MM.1S (cell line): ENCODE results near the gene NKAPL.

Experiments used
- DNase-seq: peaks from one replicate; pipeline ENCODE4 v3.0.0-alpha.2; 2015
- H2AFZ ChIP-seq: fragments of 300-600 bp; sonication (generic); 2 replicates; pipeline ENCODE4 v1.6.0; 2016; ENCODE audit warnings: antibody characterized with exemption, low read length
- H3F3A ChIP-seq: fragments of 300-600 bp; sonication (generic); 2 replicates; pipeline ENCODE4 v1.6.1; 2016; ENCODE audit warnings: mild to moderate bottlenecking, antibody characterized with exemption, low read length, moderate library complexity, mixed read lengths; ENCODE audit not compliant: insufficient read depth
- H3K27ac ChIP-seq: fragments of 300-600 bp; sonication (generic); 2 replicates; pipeline ENCODE4 v1.5.1; 2016; ENCODE audit warnings: mild to moderate bottlenecking, low read length
- H3K27me3 ChIP-seq: fragments of 300-600 bp; sonication (generic); replicated peaks from 2 replicates; pipeline ENCODE4 v1.6.0; 2016; ENCODE audit warnings: low read length; ENCODE audit not compliant: insufficient read depth
- H3K36me3 ChIP-seq: fragments of 300-600 bp; sonication (generic); replicated peaks from 2 replicates; pipeline ENCODE4 v1.6.1; 2016; ENCODE audit warnings: mild to moderate bottlenecking, low read length, mixed read lengths; ENCODE audit not compliant: insufficient read depth
- H3K4me1 ChIP-seq: fragments of 300-600 bp; sonication (generic); 2 replicates; pipeline ENCODE4 v1.6.1; 2016; ENCODE audit warnings: low read length, mixed read lengths
- H3K4me2 ChIP-seq: fragments of 300-600 bp; sonication (generic); 2 replicates; pipeline ENCODE4 v1.6.0; 2016; ENCODE audit warnings: low read depth, low read length
- H3K4me3 ChIP-seq: fragments of 300-600 bp; sonication (generic); 2 replicates; pipeline ENCODE4 v1.5.1; 2016; ENCODE audit warnings: low read length, mixed read lengths
- H3K79me2 ChIP-seq: fragments of 300-600 bp; sonication (generic); 2 replicates; pipeline ENCODE4 v1.6.1; 2016; ENCODE audit warnings: mixed run types, low read length, mixed read lengths
- H3K9ac ChIP-seq: fragments of 300-600 bp; sonication (generic); 2 replicates; pipeline ENCODE4 v1.6.1; 2016; ENCODE audit warnings: low read length, mixed read lengths
- H3K9me2 ChIP-seq: fragments of 300-600 bp; sonication (generic); replicated peaks from 2 replicates; pipeline ENCODE4 v1.6.1; 2016; ENCODE audit warnings: mild to moderate bottlenecking, low read length, mixed read lengths; ENCODE audit not compliant: insufficient read depth
- H3K9me3 ChIP-seq: fragments of 300-600 bp; sonication (generic); replicated peaks from 2 replicates; pipeline ENCODE4 v1.6.1; 2016; ENCODE audit warnings: mild to moderate bottlenecking, low read length, mixed read lengths; ENCODE audit not compliant: insufficient read depth
- H4K20me1 ChIP-seq: fragments of 300-600 bp; sonication (generic); 2 replicates; pipeline ENCODE4 v1.6.1; 2016; ENCODE audit warnings: mild to moderate bottlenecking, low read length, moderate library complexity, mixed read lengths; ENCODE audit not compliant: insufficient read depth
- EZH2 ChIP-seq: fragments of 300-600 bp; sonication (generic); optimal IDR thresholded peaks from 2 replicates; pipeline ENCODE3; 2017; ENCODE audit warnings: low read depth, mild to moderate bottlenecking, antibody characterized with exemption, low read length, mixed read lengths
- EZH2phosphoT487 ChIP-seq: fragments of 300-600 bp; sonication (generic); IDR thresholded peaks from 2 replicates; pipeline ENCODE4 v1.6.1; 2018; ENCODE audit warnings: antibody characterized with exemption, low read length
- TF ChIP-seq, protein P1 (sequence below): fragments of 300-600 bp; sonication (generic); IDR thresholded peaks from 2 replicates; pipeline ENCODE4 v1.5.1; 2016; ENCODE audit warnings: antibody characterized with exemption, low read length, mixed read lengths

NKAPL gene

DNA sequence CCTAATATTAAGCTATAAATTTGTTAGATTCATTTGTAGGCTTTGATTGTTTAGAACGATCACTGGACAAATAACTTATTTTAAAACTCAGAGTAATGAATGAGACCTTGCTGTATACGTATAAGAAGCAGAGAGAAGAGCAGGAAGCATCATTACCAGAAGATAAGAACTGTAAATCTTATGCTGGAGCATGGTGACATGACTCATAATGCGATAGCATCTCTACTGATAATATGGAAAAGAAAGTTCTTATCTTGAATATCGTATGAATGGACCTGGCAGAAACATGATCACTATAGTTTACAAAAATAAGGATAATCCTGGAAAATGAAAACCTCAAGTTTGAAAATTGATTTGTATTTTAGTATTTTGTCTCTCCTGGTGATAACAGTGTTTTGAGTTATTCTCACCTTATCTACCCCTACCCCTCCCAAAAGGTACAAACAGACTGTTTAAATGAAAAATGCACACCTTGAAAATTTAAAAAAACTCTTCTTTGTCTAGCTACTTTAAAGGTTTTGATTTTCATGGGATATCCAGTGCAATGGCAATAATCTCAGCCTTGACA, 5.8 kb downstream of the NKAPL start:
- no peaks in the 10 kb centered on the region for H3K36me3 ChIP-seq
- no peak overlapping the region for H3K4me3 ChIP-seq
- 0 out of 2 replicates have a peak, but pooled peaks cover 5% of the 10 kb centered on the region for H3K4me1 ChIP-seq
- no peak overlapping the region for H3K4me2 ChIP-seq
- TF ChIP-seq EZH2 (no peak), EZH2phosphoT487 (no peak)
- TF ChIP-seq, protein P1, sequence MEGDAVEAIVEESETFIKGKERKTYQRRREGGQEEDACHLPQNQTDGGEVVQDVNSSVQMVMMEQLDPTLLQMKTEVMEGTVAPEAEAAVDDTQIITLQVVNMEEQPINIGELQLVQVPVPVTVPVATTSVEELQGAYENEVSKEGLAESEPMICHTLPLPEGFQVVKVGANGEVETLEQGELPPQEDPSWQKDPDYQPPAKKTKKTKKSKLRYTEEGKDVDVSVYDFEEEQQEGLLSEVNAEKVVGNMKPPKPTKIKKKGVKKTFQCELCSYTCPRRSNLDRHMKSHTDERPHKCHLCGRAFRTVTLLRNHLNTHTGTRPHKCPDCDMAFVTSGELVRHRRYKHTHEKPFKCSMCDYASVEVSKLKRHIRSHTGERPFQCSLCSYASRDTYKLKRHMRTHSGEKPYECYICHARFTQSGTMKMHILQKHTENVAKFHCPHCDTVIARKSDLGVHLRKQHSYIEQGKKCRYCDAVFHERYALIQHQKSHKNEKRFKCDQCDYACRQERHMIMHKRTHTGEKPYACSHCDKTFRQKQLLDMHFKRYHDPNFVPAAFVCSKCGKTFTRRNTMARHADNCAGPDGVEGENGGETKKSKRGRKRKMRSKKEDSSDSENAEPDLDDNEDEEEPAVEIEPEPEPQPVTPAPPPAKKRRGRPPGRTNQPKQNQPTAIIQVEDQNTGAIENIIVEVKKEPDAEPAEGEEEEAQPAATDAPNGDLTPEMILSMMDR, result no peak
- no peaks in the 10 kb centered on the region for H4K20me1 ChIP-seq
- H3K79me2 ChIP-seq, result no peaks in the 10 kb centered on the region
- no peaks in the 10 kb centered on the region for H3K9me3 ChIP-seq
- H3K9me2 ChIP-seq, result no peaks in the 10 kb centered on the region
- DNase-seq, result no peak
- H2AFZ ChIP-seq, result no peak overlapping the region
- H3K27ac ChIP-seq, result no peak overlapping the region
- H3K9ac ChIP-seq, result no peak overlapping the region
- no peaks in the 10 kb centered on the region for H3F3A ChIP-seq
- no peaks in the 10 kb centered on the region for H3K27me3 ChIP-seq

DNA sequence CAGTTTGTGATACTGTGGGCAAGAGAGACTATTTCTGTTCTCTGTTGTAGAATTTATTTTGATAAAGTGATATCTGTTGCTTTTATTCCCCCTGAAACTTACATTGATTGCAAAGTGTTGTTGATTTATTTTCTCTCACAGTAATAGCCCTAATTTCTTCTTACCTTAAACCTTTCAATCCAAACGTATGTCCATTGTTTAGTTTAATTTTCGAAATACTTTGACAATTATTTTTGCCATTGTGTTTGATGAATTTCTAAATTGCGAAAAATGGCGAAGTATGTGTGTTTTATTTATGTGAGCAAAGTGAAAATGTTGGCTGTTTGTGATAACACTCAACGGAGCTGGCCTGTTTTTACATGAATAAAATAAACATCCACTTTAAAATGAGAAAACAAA, 7.5 kb downstream of the NKAPL start:
- Histone ChIP-seq H3F3A (no peaks in the 10 kb centered on the region), H3K79me2 (no peaks in the 10 kb centered on the region), H3K9ac (peak overlapping the region; percentile 61; the same call in 1 of the 2 replicates), H3K27ac (peak overlapping the region; percentile 63; the same call in 1 of the 2 replicates), H3K27me3 (no peaks in the 10 kb centered on the region), H4K20me1 (no peaks in the 10 kb centered on the region), H2AFZ (peak overlapping the region; percentile 91), H3K9me3 (no peaks in the 10 kb centered on the region), H3K36me3 (0 out of 2 replicates have a peak, but pooled peaks cover 2% of the 10 kb centered on the region), H3K4me2 (peak overlapping the region; percentile 80), H3K9me2 (no peaks in the 10 kb centered on the region), H3K4me1 (0 out of 2 replicates have a peak, but pooled peaks cover 5% of the 10 kb centered on the region), H3K4me3 (peak overlapping the region; percentile 74)
- DNase-seq, result no peak
- TF ChIP-seq, protein P1, result no peak
- no peak for TF ChIP-seq EZH2phosphoT487
- TF ChIP-seq EZH2, result no peak

DNA sequence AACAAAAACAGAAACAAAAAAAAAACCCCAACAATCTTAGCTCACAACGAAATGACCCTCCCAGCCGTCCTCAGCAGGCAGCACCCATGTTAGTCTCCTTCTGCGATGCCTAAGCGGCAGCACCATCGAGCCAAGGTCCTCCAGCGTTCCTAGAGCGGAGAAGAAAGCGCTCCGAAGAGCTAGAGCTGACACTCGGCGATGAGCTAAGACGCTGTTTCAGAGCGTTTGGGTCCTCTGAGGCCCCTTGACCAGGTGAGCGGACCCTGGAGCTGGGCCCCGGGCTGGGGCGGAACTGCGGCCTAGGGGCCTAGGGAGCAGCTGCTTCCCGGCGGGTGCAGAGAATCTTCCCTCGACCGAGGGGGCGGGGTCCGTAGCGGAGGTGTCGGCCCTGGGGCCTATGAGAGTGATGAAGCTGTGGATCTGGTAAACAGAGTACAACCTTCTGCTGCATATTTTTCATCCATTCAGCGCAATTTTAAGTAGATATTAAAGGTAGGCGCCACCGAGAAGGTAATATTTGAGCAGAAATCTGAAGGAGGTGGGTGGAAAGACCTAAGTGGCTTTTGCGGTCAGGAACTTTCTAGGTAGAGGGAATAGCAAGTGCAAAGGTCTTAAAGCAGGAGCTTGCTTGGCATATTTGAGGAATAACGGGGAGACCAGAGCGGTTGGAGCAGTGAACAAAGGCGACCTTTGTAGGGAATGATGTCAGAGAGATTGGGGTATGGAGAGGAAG, 8.0 kb downstream of the NKAPL start, which contains the start of gene ZSCAN26:
Gene ZSCAN26, plus strand, starts transcription at position 182 of the 733 bp plus-strand sequence. CDS start 4,777 bp downstream, outside the sequence.
- H3K36me3 ChIP-seq, result 0 out of 2 replicates have a peak, but pooled peaks cover 4% of the 10 kb centered on the region
- H3K4me3 ChIP-seq, result peak within 1 kb of the TSS; percentile 74
- H3K4me1 ChIP-seq, result 0 out of 2 replicates have a peak, but pooled peaks cover 5% of the 10 kb centered on the region
- H3K9ac ChIP-seq, result peak within 1 kb of the TSS; percentile 61
- TF ChIP-seq, protein P1, result no peak
- TF ChIP-seq EZH2phosphoT487 (no peak), EZH2 (no peak)
- H4K20me1 ChIP-seq, result no peaks in the 10 kb centered on the region
- H3F3A ChIP-seq, result no peaks in the 10 kb centered on the region
- H3K27me3 ChIP-seq, result no peaks in the 10 kb centered on the region
- no peaks in the 10 kb centered on the region for H3K79me2 ChIP-seq
- H2AFZ ChIP-seq, result peak within 1 kb of the TSS; percentile 91
- DNase-seq, result peak; percentile 85
- no peaks in the 10 kb centered on the region for H3K9me3 ChIP-seq
- peak within 1 kb of the TSS; percentile 63; the same call in 1 of the 2 replicates for H3K27ac ChIP-seq
- peak within 1 kb of the TSS; percentile 80 for H3K4me2 ChIP-seq
- no peaks in the 10 kb centered on the region for H3K9me2 ChIP-seq
